Endodermal cell (in vitro differentiated cells): Measurements from ENCODE around the gene ZNF710. TPM values are rescaled to one million over a fixed set of nuclear protein-coding genes. Genes with fewer than 3 reads are reported as not detected.

Experiments used
- DNase-seq: peaks from one replicate; pipeline ENCODE4 v3.0.0-alpha.2; 2017
- H3K27ac ChIP-seq: 2 replicates; pipeline ENCODE4 v1.5.1; 2013; ENCODE audit warnings: mild to moderate bottlenecking, low read depth, low read length, moderate library complexity
- H3K27me3 ChIP-seq: 2 replicates; pipeline ENCODE4 v1.6.1; 2013; ENCODE audit warnings: mild to moderate bottlenecking, low read length, moderate library complexity; ENCODE audit not compliant: insufficient read depth, control insufficient read depth, poor library complexity, severe bottlenecking
- H3K36me3 ChIP-seq: 2 replicates; pipeline ENCODE4 v1.7.0; 2013; ENCODE audit warnings: mild to moderate bottlenecking, low read length, moderate library complexity; ENCODE audit not compliant: control insufficient read depth, insufficient read depth
- H3K4me1 ChIP-seq: one replicate; pipeline ENCODE4 v1.7.0; 2013; ENCODE audit warnings: low read length; ENCODE audit not compliant: control insufficient read depth, insufficient read depth
- H3K4me3 ChIP-seq: 2 replicates; pipeline ENCODE4 v1.5.1; 2013; ENCODE audit warnings: mild to moderate bottlenecking, low read length, moderate library complexity
- H3K9ac ChIP-seq: 2 replicates; pipeline ENCODE4 v1.6.1; 2013; ENCODE audit warnings: mild to moderate bottlenecking, low read length, moderate library complexity; ENCODE audit not compliant: poor library complexity, severe bottlenecking; ENCODE audit errors: extremely low read depth
- H3K9me3 ChIP-seq: 2 replicates; pipeline ENCODE4 v1.6.1; 2013; ENCODE audit warnings: mild to moderate bottlenecking, low read length, moderate library complexity; ENCODE audit not compliant: control insufficient read depth
- H3K27ac Mint-ChIP-seq: 2 replicates; pipeline ENCODE4 v1.8.0; 2020; ENCODE audit warnings: mixed read lengths
- H3K27me3 Mint-ChIP-seq: 2 replicates; pipeline ENCODE4 v1.8.0; 2021; ENCODE audit warnings: mild to moderate bottlenecking, mixed read lengths; ENCODE audit not compliant: insufficient read depth
- H3K36me3 Mint-ChIP-seq: 2 replicates; pipeline ENCODE4 v1.8.0; 2020; ENCODE audit warnings: low read depth, mixed read lengths
- H3K4me1 Mint-ChIP-seq: 2 replicates; pipeline ENCODE4 v1.8.0; 2020; ENCODE audit warnings: mixed read lengths
- H3K4me3 Mint-ChIP-seq: 2 replicates; pipeline ENCODE4 v1.8.0; 2020; ENCODE audit warnings: mild to moderate bottlenecking, moderate library complexity, mixed read lengths
- H3K9me3 Mint-ChIP-seq: 2 replicates; pipeline ENCODE4 v1.8.0; 2020; ENCODE audit warnings: mild to moderate bottlenecking, mixed read lengths
- WGBS, 2 experiments: methylation state at CpG; one replicate each; pipeline versions ENCODE4 v1.1.5 to v1.1.7; 2013; ENCODE audit warnings: missing lambda C conversion rate in 2 of 2, mixed read lengths in 1 of 2; ENCODE audit not compliant: insufficient coverage in 1 of 2, insufficient read length in 1 of 2; 5-methylcytosine and 5-hydroxymethylcytosine counted together
- total RNA-seq, 2 donors: library from RNA; stranded (reverse); fragmentation: NEBNext Ultra II Directional in 1 of 2; extraction: Animal tissue kit (Norgen Biotek cat#: 25700) in 1 of 2; gene quantifications; 2 replicates in 1 of 2; 3 replicates in 1 of 2; pipeline ENCODE4 v1.2.1, GENCODE V29; 2021
- TF ChIP-seq, protein P1 (sequence below): fragments of 200-600 bp; sonication (generic); conservative IDR thresholded peaks from 2 replicates; pipeline ENCODE4 v1.5.0; 2021; ENCODE audit warnings: antibody characterized with exemption, mild to moderate bottlenecking

The ZNF710 gene
- total RNA-seq, 2 donors from 2014 or later: 31.8 to 39.1 TPM

DNA sequence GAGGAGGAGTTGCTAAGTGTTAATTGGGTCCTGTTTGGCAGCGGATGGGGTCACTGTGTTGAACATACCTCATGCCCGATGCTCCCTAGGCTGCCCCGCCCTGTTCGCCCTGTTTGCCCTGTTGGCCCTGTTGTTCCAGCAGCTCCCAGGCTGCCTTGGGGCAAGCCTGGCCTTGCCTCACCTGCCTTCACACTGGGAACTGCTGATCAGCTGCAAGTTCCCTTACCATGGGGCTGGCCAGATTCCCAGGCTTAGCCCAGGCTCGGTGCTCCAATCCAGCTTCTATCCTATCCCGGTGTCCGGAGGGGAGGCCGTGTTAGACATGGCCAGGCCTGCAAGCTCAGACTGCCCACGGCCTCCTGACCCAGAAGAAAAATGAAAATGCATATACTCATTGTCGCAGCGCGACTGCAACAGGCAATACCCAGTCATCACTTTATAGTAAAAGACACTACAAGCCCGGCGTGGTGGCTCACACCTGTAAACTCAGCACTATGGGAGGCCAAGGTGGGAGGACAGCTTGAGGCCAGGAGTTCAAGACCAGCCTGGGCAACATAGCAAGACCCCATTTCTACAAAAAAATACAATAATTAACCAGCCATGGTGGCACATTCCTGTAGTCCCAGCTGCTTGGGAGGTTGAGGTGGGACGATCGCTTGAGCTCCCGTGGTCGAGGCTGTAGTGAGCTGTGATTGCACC is 42.9 kb upstream of the ZNF710 start:
- peaks cover 2% of the 10 kb centered on the region for H3K27me3 Mint-ChIP-seq
- TF ChIP-seq, protein P1, sequence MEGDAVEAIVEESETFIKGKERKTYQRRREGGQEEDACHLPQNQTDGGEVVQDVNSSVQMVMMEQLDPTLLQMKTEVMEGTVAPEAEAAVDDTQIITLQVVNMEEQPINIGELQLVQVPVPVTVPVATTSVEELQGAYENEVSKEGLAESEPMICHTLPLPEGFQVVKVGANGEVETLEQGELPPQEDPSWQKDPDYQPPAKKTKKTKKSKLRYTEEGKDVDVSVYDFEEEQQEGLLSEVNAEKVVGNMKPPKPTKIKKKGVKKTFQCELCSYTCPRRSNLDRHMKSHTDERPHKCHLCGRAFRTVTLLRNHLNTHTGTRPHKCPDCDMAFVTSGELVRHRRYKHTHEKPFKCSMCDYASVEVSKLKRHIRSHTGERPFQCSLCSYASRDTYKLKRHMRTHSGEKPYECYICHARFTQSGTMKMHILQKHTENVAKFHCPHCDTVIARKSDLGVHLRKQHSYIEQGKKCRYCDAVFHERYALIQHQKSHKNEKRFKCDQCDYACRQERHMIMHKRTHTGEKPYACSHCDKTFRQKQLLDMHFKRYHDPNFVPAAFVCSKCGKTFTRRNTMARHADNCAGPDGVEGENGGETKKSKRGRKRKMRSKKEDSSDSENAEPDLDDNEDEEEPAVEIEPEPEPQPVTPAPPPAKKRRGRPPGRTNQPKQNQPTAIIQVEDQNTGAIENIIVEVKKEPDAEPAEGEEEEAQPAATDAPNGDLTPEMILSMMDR: no peak
- H3K4me3 ChIP-seq: no peak overlapping the region
- no peaks in the 10 kb centered on the region for H3K4me1 ChIP-seq
- no peaks in the 10 kb centered on the region for H3K36me3 ChIP-seq
- H3K9me3 Mint-ChIP-seq: peaks cover 8% of the 10 kb centered on the region
- H3K27me3 ChIP-seq: no peaks in the 10 kb centered on the region
- H3K9ac ChIP-seq: no peak overlapping the region
- no peaks in the 10 kb centered on the region for H3K9me3 ChIP-seq
- 89 to 93% methylated on average over 15 to 18 of the region's 18 CpGs for WGBS, 2 experiments
- no peaks in the 10 kb centered on the region for H3K4me1 Mint-ChIP-seq
- DNase-seq: no peak
- H3K4me3 Mint-ChIP-seq: no peak overlapping the region
- peak overlapping the region; percentile 7 for H3K27ac Mint-ChIP-seq
- H3K27ac ChIP-seq: no peak overlapping the region
- no peaks in the 10 kb centered on the region for H3K36me3 Mint-ChIP-seq

DNA sequence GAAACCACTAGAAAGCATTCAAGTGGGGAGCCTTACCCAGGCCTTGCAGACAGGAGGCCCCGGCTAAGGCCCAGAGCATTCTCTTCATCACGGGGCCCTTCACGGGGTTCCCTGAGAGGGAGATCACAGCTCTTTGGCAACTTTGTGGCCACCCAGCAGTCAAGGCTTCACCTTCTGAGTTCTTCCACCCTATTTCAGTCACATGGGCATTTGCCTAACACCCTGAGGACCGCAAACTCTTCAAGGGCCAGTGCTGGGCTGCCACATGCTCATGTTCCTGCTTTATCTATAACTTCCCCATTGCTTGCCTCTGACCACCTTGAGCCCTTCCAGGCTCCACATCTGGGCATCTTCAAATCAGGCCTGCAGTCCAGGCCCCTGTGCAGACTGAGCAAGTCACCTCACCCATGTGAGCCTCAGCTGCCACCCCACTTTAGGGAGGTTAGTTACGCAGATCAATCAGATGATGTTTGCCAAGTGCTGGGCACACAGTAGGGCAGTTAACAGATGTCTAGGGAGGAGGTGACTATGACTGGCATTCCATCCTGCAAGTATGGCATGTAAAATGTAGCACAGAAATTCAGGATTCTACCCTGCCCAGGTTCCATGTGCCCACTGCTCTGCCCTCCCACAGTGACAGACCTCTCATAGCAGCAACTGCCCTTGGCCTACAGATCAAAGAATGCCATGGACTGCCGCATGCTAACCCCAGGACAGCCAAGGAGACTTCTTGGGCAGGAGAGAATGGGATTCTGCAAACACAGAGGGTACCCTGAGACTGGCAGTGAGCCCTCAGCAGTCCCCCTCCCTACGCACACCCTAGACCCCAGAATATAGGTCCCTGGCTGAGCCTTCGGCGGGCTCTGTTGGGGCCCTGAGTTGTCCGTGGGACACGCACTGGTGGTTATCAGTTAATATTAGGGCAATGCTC is 37.6 kb upstream of the ZNF710 start:
- Histone ChIP-seq H3K4me3 (no peak overlapping the region), H3K27me3 (no peaks in the 10 kb centered on the region), H3K4me1 (no peaks in the 10 kb centered on the region), H3K36me3 (no peaks in the 10 kb centered on the region), H3K9ac (no peak overlapping the region), H3K9me3 (no peaks in the 10 kb centered on the region), H3K27ac (no peak overlapping the region)
- no peaks in the 10 kb centered on the region for H3K4me1 Mint-ChIP-seq
- no peaks in the 10 kb centered on the region for H3K27me3 Mint-ChIP-seq
- no peak overlapping the region for H3K4me3 Mint-ChIP-seq
- H3K36me3 Mint-ChIP-seq: no peaks in the 10 kb centered on the region
- WGBS, 2 experiments: 96% methylated on average over 7 to 11 of the region's 11 CpGs
- DNase-seq: no peak
- no peak overlapping the region for H3K27ac Mint-ChIP-seq
- TF ChIP-seq, protein P1: no peak
- no peaks in the 10 kb centered on the region for H3K9me3 Mint-ChIP-seq

DNA sequence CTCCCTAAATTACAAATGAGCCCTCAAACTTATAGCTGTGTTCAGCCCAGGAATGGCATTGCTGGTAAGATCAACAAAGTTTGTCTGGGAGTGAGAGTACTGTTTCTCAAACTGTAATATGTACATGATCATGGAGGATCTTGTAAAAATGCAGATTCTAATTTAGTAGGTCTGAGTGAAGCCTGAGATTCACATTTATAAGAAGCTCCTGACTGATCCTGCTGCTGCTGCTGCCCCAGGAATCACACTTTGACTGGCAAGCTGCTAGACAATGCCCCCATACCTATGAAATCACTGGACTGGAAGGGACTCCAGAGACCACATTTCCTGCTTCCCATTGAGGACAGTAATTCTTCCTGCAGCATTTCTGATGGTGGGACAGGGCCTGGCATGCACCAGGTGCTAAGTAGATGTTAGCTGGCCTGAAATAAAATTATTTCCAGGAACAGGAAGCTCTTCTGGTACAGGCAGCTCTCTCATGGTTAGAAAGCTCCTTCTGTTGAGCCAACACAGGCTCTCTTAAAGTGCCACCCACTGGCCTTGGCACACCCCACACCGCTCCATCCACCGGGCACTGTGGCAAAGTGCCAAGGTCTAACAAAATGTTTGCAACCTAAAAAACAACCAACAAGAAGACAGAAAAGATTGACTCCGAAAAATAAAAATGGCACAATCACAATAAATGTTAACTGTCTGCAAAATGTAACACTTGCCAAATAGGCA is 36.7 kb upstream of the ZNF710 start:
- H3K9me3 Mint-ChIP-seq: no peaks in the 10 kb centered on the region
- Histone ChIP-seq H3K27ac (no peak overlapping the region), H3K27me3 (no peaks in the 10 kb centered on the region), H3K9me3 (no peaks in the 10 kb centered on the region), H3K4me1 (no peaks in the 10 kb centered on the region), H3K4me3 (no peak overlapping the region), H3K36me3 (no peaks in the 10 kb centered on the region), H3K9ac (no peak overlapping the region)
- no peaks in the 10 kb centered on the region for H3K36me3 Mint-ChIP-seq
- no peak overlapping the region for H3K27ac Mint-ChIP-seq
- no peak overlapping the region for H3K4me3 Mint-ChIP-seq
- no peaks in the 10 kb centered on the region for H3K4me1 Mint-ChIP-seq
- 100% methylated on average over 3 of the region's 3 CpGs for WGBS, 2 experiments
- TF ChIP-seq, protein P1: no peak
- DNase-seq: no peak
- H3K27me3 Mint-ChIP-seq: no peaks in the 10 kb centered on the region
